Measurements from ENCODE around the gene CST5. TPM values are rescaled to one million over a fixed set of nuclear protein-coding genes. Genes with fewer than 3 reads are reported as not detected.

CST5 gene
- total and polyA plus RNA-seq, 2 experiments from 2014 or later = not detected

GRCh38 chr20:23857962-23858595 is 21.5 kb downstream of the CST5 start (continued):
- TF ChIP-seq ETS1 (IDR thresholded peaks at IDR 0.05) (no peak), NANOG (IDR thresholded peaks at IDR 0.05; ENCODE audit: borderline replicate concordance) (no peak)

GRCh38 chr20:23856736-23857135 is 22.8 kb downstream of the CST5 start:
- H3K9me2 ChIP-seq (ENCODE audit: insufficient read depth) = 0 out of 2 replicates have a peak, but pooled peaks cover 2% of the 10 kb centered on the region
- no peak overlapping the region for H3K27ac Mint-ChIP-seq
- H3K27me3 ChIP-seq (ENCODE audit: insufficient read depth) = no peaks in the 10 kb centered on the region
- ATAC-seq = no peak
- peaks cover 7% of the 10 kb centered on the region for H3K27me3 Mint-ChIP-seq (ENCODE audit: insufficient read depth, low read depth, poor library complexity)
- H3K36me3 ChIP-seq (ENCODE audit: insufficient read depth) = no peaks in the 10 kb centered on the region
- no peaks in the 10 kb centered on the region for H3F3A ChIP-seq (replicated peaks; ENCODE audit: low read depth)
- no peaks in the 10 kb centered on the region for H4K20me1 ChIP-seq (replicated peaks; ENCODE audit: insufficient read depth)
- H3K4me3 ChIP-seq = no peak overlapping the region
- no peaks in the 10 kb centered on the region for H3K9me3 Mint-ChIP-seq
- no peaks in the 10 kb centered on the region for H3K79me2 ChIP-seq (replicated peaks; ENCODE audit: insufficient read depth)
- H3K36me3 Mint-ChIP-seq (ENCODE audit: low read depth) = no peaks in the 10 kb centered on the region
- no peak for DNase-seq (ENCODE audit: low spot score)
- peaks cover 6% of the 10 kb centered on the region for H3K4me1 ChIP-seq (ENCODE audit: insufficient read depth)
- H3K4me2 ChIP-seq = no peak overlapping the region
- no peak for TF ChIP-seq REST (IDR thresholded peaks at IDR 0.05; ENCODE audit: unreplicated experiment)
- no peak overlapping the region for H3K4me3 Mint-ChIP-seq
- H3K27ac ChIP-seq (ENCODE audit: low read depth) = no peak overlapping the region
- no peak overlapping the region for H2AFZ ChIP-seq
- H3K4me1 Mint-ChIP-seq = peaks cover 22% of the 10 kb centered on the region

GRCh38 chr20:23856226-23856625 is 23.3 kb downstream of the CST5 start:
- peaks cover 4% of the 10 kb centered on the region for H3K4me1 ChIP-seq (ENCODE audit: insufficient read depth)
- 0 out of 2 replicates have a peak, but pooled peaks cover 3% of the 10 kb centered on the region for H3K9me2 ChIP-seq (ENCODE audit: insufficient read depth)
- ATAC-seq (no peak), DNase-seq (ENCODE audit: low spot score) (no peak)
- H2AFZ ChIP-seq = no peak overlapping the region
- no peaks in the 10 kb centered on the region for H3K27me3 ChIP-seq (ENCODE audit: insufficient read depth)
- no peaks in the 10 kb centered on the region for H3K79me2 ChIP-seq (replicated peaks; ENCODE audit: insufficient read depth)
- H3K36me3 ChIP-seq (ENCODE audit: insufficient read depth) = no peaks in the 10 kb centered on the region
- peaks cover 22% of the 10 kb centered on the region for H3K4me1 Mint-ChIP-seq
- no peaks in the 10 kb centered on the region for H3F3A ChIP-seq (replicated peaks; ENCODE audit: low read depth)
- no peak overlapping the region for H3K27ac ChIP-seq (ENCODE audit: low read depth)
- H3K4me2 ChIP-seq = no peak overlapping the region
- H3K36me3 Mint-ChIP-seq (ENCODE audit: low read depth) = no peaks in the 10 kb centered on the region
- H3K4me3 ChIP-seq = no peak overlapping the region
- no peak overlapping the region for H3K4me3 Mint-ChIP-seq
- no peaks in the 10 kb centered on the region for H4K20me1 ChIP-seq (replicated peaks; ENCODE audit: insufficient read depth)
- H3K27ac Mint-ChIP-seq = no peak overlapping the region
- H3K27me3 Mint-ChIP-seq (ENCODE audit: insufficient read depth, low read depth, poor library complexity) = peaks cover 7% of the 10 kb centered on the region
- H3K9me3 Mint-ChIP-seq = no peaks in the 10 kb centered on the region
- TF ChIP-seq STAT1 (IDR thresholded peaks at IDR 0.05; ENCODE audit: unreplicated experiment) = no peak
- no peak for TF ChIP-seq CREB1 (CRISPR knock-in tag; IDR thresholded peaks at IDR 0.05; ENCODE audit: low read depth)
- no peak for TF ChIP-seq ZNF114 (CRISPR knock-in tag; IDR thresholded peaks at IDR 0.05)
- TF ChIP-seq NANOG (IDR thresholded peaks at IDR 0.05; ENCODE audit: borderline replicate concordance) = no peak
- no peak for TF ChIP-seq ETS1 (IDR thresholded peaks at IDR 0.05)
- no peak for TF ChIP-seq ZNF462 (CRISPR knock-in tag; IDR thresholded peaks at IDR 0.05)
